T-helper 1 cell treated with Interleukin-12 subunit alpha and Interleukin-12 subunit beta and Interleukin-4 antibody, amounts not matched to agents 30 ng/mL and 1 ng/mL, for 36 hours (primary cell): ENCODE data around the gene CMTM7. TPM values are rescaled to one million over a fixed set of nuclear protein-coding genes. Genes with fewer than 3 reads are reported as not detected.

Source experiments
- total RNA-seq: library from RNA; stranded (reverse); gene quantifications from 2 replicates; pipeline ENCODE4 v1.2.3, GENCODE V29; 2022

CMTM7 gene
- total RNA-seq, 1 donor from 2014 or later = 65.3 TPM

Other genes with a start within 250 kb of the CMTM7 start
- gene CMTM8, start 153.2 kb upstream of the CMTM7 start, total RNA-seq = 5.8 and 8.5 TPM in 2 replicates
- 74.4 and 75.0 TPM in 2 replicates for gene CMTM6, start 111.0 kb downstream of the CMTM7 start, total RNA-seq
- gene DYNC1LI1, start 179.0 kb downstream of the CMTM7 start, total RNA-seq = 28.6 and 29.0 TPM in 2 replicates